ENCODE results near the gene MACROD2. TPM values are rescaled to one million over a fixed set of nuclear protein-coding genes. Genes with fewer than 3 reads are reported as not detected.

The MACROD2 gene
- total RNA-seq, 2 donors from 2014 or later = 8.0 to 19.4 TPM

- 96% methylated on average over 4 of the region's 4 CpGs for WGBS
- DNase-seq (ENCODE audit: low spot score) = no peak
Measured at GRCh38 chr20:15619341-15619740, 1624.0 kb downstream of the MACROD2 start.

GRCh38 chr20:15619816-15620215, 1624.5 kb downstream of the MACROD2 start:
- intact Hi-C loops (cut with DNase I) = no loop called here
- Histone ChIP-seq H3K27ac (no peak overlapping the region), H3K27me3 (replicated peaks; ENCODE audit: insufficient read depth) (no peaks in the 10 kb centered on the region), H3K36me3 (no peaks in the 10 kb centered on the region), H3K9me3 (no peaks in the 10 kb centered on the region), H3K4me1 (replicated peaks) (no peaks in the 10 kb centered on the region), H3K4me3 (no peak overlapping the region)
- DNase-seq (ENCODE audit: low spot score) = no peak
- 87% methylated on average over 6 of the region's 6 CpGs for WGBS
- TF ChIP-seq POLR2AphosphoS5 (IDR thresholded peaks at IDR 0.05) (no peak), POLR2A (IDR thresholded peaks at IDR 0.05) (no peak), CTCF (IDR thresholded peaks at IDR 0.05) (no peak)

More at GRCh38 chr20:15619341-15619740, 1624.0 kb downstream of the MACROD2 start:
- Histone ChIP-seq H3K36me3 (no peaks in the 10 kb centered on the region), H3K4me1 (replicated peaks) (no peaks in the 10 kb centered on the region), H3K27me3 (replicated peaks; ENCODE audit: insufficient read depth) (no peaks in the 10 kb centered on the region), H3K27ac (no peak overlapping the region), H3K9me3 (no peaks in the 10 kb centered on the region), H3K4me3 (no peak overlapping the region)
- intact Hi-C loops (cut with DNase I) = no loop called here
- TF ChIP-seq POLR2A (IDR thresholded peaks at IDR 0.05) (no peak), POLR2AphosphoS5 (IDR thresholded peaks at IDR 0.05) (no peak), CTCF (IDR thresholded peaks at IDR 0.05) (no peak)

GRCh38 chr20:15622368-15622767, 1627.1 kb downstream of the MACROD2 start:
- Histone ChIP-seq H3K9me3 (no peaks in the 10 kb centered on the region), H3K36me3 (no peaks in the 10 kb centered on the region), H3K27ac (no peak overlapping the region), H3K27me3 (replicated peaks; ENCODE audit: insufficient read depth) (no peaks in the 10 kb centered on the region), H3K4me3 (no peak overlapping the region), H3K4me1 (replicated peaks) (no peaks in the 10 kb centered on the region)
- no peak for DNase-seq (ENCODE audit: low spot score)
- WGBS = 95% methylated on average over 6 of the region's 6 CpGs
- intact Hi-C loops (cut with DNase I) = no loop called here
- TF ChIP-seq CTCF (IDR thresholded peaks at IDR 0.05) (no peak), POLR2A (IDR thresholded peaks at IDR 0.05) (no peak), POLR2AphosphoS5 (IDR thresholded peaks at IDR 0.05) (no peak)

GRCh38 chr20:15623215-15623614, 1627.9 kb downstream of the MACROD2 start:
- Histone ChIP-seq H3K4me3 (no peak overlapping the region), H3K36me3 (no peaks in the 10 kb centered on the region), H3K27me3 (replicated peaks; ENCODE audit: insufficient read depth) (no peaks in the 10 kb centered on the region), H3K9me3 (no peaks in the 10 kb centered on the region), H3K4me1 (replicated peaks) (no peaks in the 10 kb centered on the region), H3K27ac (no peak overlapping the region)
- TF ChIP-seq POLR2AphosphoS5 (IDR thresholded peaks at IDR 0.05) (no peak), CTCF (IDR thresholded peaks at IDR 0.05) (no peak), POLR2A (IDR thresholded peaks at IDR 0.05) (no peak)
- intact Hi-C loops (cut with DNase I) = no loop called here
- no peak for DNase-seq (ENCODE audit: low spot score)
- WGBS = 99% methylated on average over 2 of the region's 2 CpGs

GRCh38 chr20:15625981-15626380, 1630.7 kb downstream of the MACROD2 start:
- no peaks in the 10 kb centered on the region for H3K36me3 ChIP-seq
- TF ChIP-seq CTCF (IDR thresholded peaks at IDR 0.05) = no peak
- WGBS = 90% methylated on average over 2 of the region's 2 CpGs
- no peaks in the 10 kb centered on the region for H3K4me1 ChIP-seq (replicated peaks)
- H3K9me3 ChIP-seq = no peaks in the 10 kb centered on the region
- no peaks in the 10 kb centered on the region for H3K27me3 ChIP-seq (replicated peaks; ENCODE audit: insufficient read depth)
- H3K27ac ChIP-seq = no peak overlapping the region
- DNase-seq (ENCODE audit: low spot score) = no peak
- H3K4me3 ChIP-seq = no peak overlapping the region
- intact Hi-C loops (cut with DNase I) = no loop called here
